HG02870 (cell line): ENCODE data around the gene NAALAD2.
"Not testable (repeated sequence)": the region's sequence is repeated elsewhere in the genome, so short reads cannot be mapped to it uniquely, and the experiment has no call there.

Experiments
- ATAC-seq: cut with Tn5 transposase; IDR thresholded peaks from one replicate; pipeline ENCODE4 v1.9.1; 2021; ENCODE audit warnings: mild to moderate bottlenecking, moderate library complexity; ENCODE audit not compliant: unreplicated experiment

The NAALAD2 gene

GRCh38 chr11:90189011-90189410 lies 54.5 kb downstream of the NAALAD2 start:
- no peak for ATAC-seq

GRCh38 chr11:90192869-90193582 lies 58.6 kb downstream of the NAALAD2 start:
- peak; percentile 52 for ATAC-seq

- ATAC-seq, result no peak
Measured at GRCh38 chr11:90197377-90197776, 62.9 kb downstream of the NAALAD2 start.

GRCh38 chr11:90202342-90202741 lies 67.9 kb downstream of the NAALAD2 start:
- ATAC-seq, result no peak

GRCh38 chr11:90204407-90204806 lies 69.9 kb downstream of the NAALAD2 start:
- ATAC-seq, result no peak

GRCh38 chr11:90204832-90205646 lies 70.6 kb downstream of the NAALAD2 start:
- ATAC-seq, result peak; percentile 84

- ATAC-seq, result not testable (repeated sequence)
Measured at GRCh38 chr11:90207992-90208391, 73.5 kb downstream of the NAALAD2 start.

- ATAC-seq, result no peak
Measured at GRCh38 chr11:90208857-90209256, 74.4 kb downstream of the NAALAD2 start.

GRCh38 chr11:90213322-90213721 lies 78.9 kb downstream of the NAALAD2 start:
- no peak for ATAC-seq

GRCh38 chr11:90216611-90217010 lies 82.1 kb downstream of the NAALAD2 start:
- ATAC-seq, result no peak

- ATAC-seq, result no peak
Measured at GRCh38 chr11:90218606-90219005, 84.1 kb downstream of the NAALAD2 start.

- ATAC-seq, result no peak
Measured at GRCh38 chr11:90219438-90219837, 85.0 kb downstream of the NAALAD2 start.

GRCh38 chr11:90220391-90220790 lies 85.9 kb downstream of the NAALAD2 start:
- peak; percentile 28 for ATAC-seq

- ATAC-seq, result peak; percentile 7
Measured at GRCh38 chr11:90221803-90222458, 87.5 kb downstream of the NAALAD2 start.

- ATAC-seq, result peak; percentile 85
Measured at GRCh38 chr11:90222459-90223247, 88.2 kb downstream of the NAALAD2 start, which contains the start of gene CHORDC1. CHORDC1 (minus strand) TSS chr11:90223049; CDS start chr11:90222954, 95 bp downstream.

- peak; percentile 45 for ATAC-seq
Measured at GRCh38 chr11:90223248-90223585, 88.8 kb downstream of the NAALAD2 start.

GRCh38 chr11:90228056-90228455 lies 93.6 kb downstream of the NAALAD2 start:
- no peak for ATAC-seq

GRCh38 chr11:90229791-90230190 lies 95.3 kb downstream of the NAALAD2 start:
- ATAC-seq, result no peak

- no peak for ATAC-seq
Measured at GRCh38 chr11:90234977-90235376, 100.5 kb downstream of the NAALAD2 start.

GRCh38 chr11:90235526-90235925 lies 101.1 kb downstream of the NAALAD2 start:
- ATAC-seq, result no peak

- ATAC-seq, result no peak
Measured at GRCh38 chr11:90237004-90237403, 102.5 kb downstream of the NAALAD2 start.
